HG03571 (cell line): ENCODE measurements around the gene OR2J2.
"Not testable (repeated sequence)": the region's sequence is repeated elsewhere in the genome, so short reads cannot be mapped to it uniquely, and the experiment has no call there.

ENCODE experiments used
- ATAC-seq: cut with Tn5 transposase; IDR thresholded peaks from one replicate; pipeline ENCODE4 v1.9.1; 2021; ENCODE audit not compliant: unreplicated experiment

OR2J2 gene

GRCh38 chr6:29218056-29218455, 47.3 kb downstream of the OR2J2 start:
- ATAC-seq: not testable (repeated sequence)
